ENCODE results near the gene CDPF1.

DNA sequence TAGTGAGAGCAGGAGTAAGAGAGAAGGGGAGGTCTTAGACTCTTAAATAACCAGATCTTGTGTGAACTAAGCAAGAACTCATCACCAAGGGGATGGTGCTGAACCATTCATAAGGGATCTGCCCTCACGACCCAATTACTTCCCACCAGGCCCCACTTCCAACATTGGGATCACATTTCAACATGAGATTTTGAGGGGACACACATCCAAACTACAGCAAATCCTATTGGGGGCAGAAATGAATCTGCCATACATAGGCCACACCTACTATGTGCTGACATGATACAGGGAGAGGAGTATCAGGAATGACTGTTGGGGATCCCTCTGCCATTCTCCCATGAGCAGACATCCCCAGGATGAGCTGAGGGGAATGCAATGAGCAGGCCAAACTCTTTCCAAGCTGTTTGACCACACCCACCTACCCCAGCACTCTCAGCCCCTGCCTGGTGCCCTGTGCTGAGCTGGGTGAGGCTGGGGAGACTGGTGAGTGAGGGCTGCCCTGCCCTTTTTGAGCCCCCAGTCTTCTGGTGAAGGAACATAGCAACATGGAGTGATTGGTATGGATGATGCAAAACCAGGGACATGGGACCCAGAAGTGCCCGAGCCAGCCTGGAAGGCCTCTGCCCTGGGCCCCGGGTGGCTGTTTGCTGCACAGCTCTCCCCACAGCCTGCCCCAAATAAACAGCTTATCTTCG, 45.3 kb upstream of the CDPF1 start:
- TF ChIP-seq, protein P1, sequence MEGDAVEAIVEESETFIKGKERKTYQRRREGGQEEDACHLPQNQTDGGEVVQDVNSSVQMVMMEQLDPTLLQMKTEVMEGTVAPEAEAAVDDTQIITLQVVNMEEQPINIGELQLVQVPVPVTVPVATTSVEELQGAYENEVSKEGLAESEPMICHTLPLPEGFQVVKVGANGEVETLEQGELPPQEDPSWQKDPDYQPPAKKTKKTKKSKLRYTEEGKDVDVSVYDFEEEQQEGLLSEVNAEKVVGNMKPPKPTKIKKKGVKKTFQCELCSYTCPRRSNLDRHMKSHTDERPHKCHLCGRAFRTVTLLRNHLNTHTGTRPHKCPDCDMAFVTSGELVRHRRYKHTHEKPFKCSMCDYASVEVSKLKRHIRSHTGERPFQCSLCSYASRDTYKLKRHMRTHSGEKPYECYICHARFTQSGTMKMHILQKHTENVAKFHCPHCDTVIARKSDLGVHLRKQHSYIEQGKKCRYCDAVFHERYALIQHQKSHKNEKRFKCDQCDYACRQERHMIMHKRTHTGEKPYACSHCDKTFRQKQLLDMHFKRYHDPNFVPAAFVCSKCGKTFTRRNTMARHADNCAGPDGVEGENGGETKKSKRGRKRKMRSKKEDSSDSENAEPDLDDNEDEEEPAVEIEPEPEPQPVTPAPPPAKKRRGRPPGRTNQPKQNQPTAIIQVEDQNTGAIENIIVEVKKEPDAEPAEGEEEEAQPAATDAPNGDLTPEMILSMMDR (IDR thresholded peaks at IDR 0.05; ENCODE audit: poor library complexity, severe bottlenecking), result no peak
- TF ChIP-seq TAF1 (IDR thresholded peaks at IDR 0.05; ENCODE audit: low read depth) (no peak), RAD21 (conservative IDR thresholded peaks at IDR 0.05) (no peak), SMC3 (conservative IDR thresholded peaks at IDR 0.05; ENCODE audit: poor library complexity) (no peak), POLR2AphosphoS5 (IDR thresholded peaks at IDR 0.05) (no peak), EZH2 (IDR thresholded peaks at IDR 0.05; ENCODE audit: borderline replicate concordance, insufficient read depth, low read length, poor library complexity, severe bottlenecking) (no peak), MXI1 (conservative IDR thresholded peaks at IDR 0.05; ENCODE audit: poor library complexity, severe bottlenecking) (no peak), EP300 (conservative IDR thresholded peaks at IDR 0.05; ENCODE audit: poor library complexity, severe bottlenecking) (no peak)
